HUES64 (cell line): ENCODE measurements around the gene EXOC2.

Experiments used
- H3K27ac ChIP-seq: 2 replicates; pipeline ENCODE4 v1.7.0; 2013; ENCODE audit warnings: low read depth, low read length, inconsistent platforms
- H3K27me3 ChIP-seq: 2 replicates; pipeline ENCODE4 v1.6.1; 2013; ENCODE audit warnings: mild to moderate bottlenecking, low read length; ENCODE audit not compliant: insufficient read depth
- H3K36me3 ChIP-seq: 2 replicates; pipeline ENCODE4 v1.6.1; 2013; ENCODE audit warnings: mild to moderate bottlenecking, low read length; ENCODE audit not compliant: insufficient read depth
- H3K4me1 ChIP-seq: 2 replicates; pipeline ENCODE4 v1.6.1; 2013; ENCODE audit warnings: mild to moderate bottlenecking, low read length, moderate library complexity; ENCODE audit not compliant: insufficient read depth
- H3K4me3 ChIP-seq: 2 replicates; pipeline ENCODE4 v1.5.1; 2013; ENCODE audit warnings: mild to moderate bottlenecking, low read length, moderate library complexity
- H3K9ac ChIP-seq: 2 replicates; pipeline ENCODE4 v1.6.1; 2013; ENCODE audit warnings: mild to moderate bottlenecking, low read depth, low read length
- H3K9me3 ChIP-seq: 2 replicates; pipeline ENCODE4 v1.6.1; 2013; ENCODE audit warnings: low read depth, low read length; ENCODE audit not compliant: insufficient read depth
- WGBS: fragments of 150-250, 120-280 bp; methylation state at CpG from one replicate; pipeline ENCODE4 v1.1.7; 2013; ENCODE audit warnings: missing lambda C conversion rate; 5-methylcytosine and 5-hydroxymethylcytosine counted together

The EXOC2 gene

DNA sequence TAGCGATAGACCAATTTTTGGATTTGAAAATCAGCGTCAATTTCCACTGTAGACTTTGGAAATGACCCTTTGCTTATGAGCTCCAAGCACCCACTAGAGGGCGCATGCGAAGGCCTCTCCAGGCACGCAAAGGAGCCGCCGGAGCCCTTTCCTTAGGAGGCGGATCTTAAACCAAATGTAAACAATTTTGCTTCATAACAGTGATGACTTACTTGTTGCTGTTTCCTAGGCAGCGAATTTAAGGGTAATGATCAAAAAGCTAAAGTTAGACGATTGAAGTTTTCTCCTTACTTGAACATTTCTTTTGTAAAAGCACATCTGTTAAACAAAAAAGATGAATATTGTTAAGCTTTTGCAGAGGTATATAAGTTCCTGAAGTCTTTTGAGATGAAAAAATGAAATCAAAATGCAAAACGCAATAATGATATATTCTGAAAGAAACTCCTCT is 29.2 kb upstream of the EXOC2 start:
- no peaks in the 10 kb centered on the region for H3K36me3 ChIP-seq

DNA sequence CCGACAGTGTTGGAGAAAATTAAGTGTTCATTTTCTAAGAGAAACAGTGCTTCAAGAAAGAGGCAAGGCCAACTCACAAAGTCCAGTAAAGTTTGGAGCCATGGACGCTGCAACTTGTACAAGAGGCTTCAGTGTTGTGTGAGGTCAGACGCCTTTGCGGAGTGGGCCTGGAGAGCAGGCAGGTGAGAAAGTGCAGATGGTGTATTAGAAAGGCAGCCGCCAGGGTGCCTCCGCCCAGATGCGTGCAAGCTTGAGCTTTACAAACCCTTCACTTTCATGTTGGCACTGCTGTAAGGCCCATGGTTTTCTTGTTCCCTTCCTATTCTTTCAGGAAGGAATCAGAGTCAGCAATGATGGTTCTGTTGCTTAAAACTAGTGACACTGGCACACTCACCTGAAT is 25.4 kb upstream of the EXOC2 start:
- no peak overlapping the region for H3K27ac ChIP-seq
- H3K4me1 ChIP-seq, result no peaks in the 10 kb centered on the region
- no peak overlapping the region for H3K4me3 ChIP-seq
- H3K36me3 ChIP-seq, result no peaks in the 10 kb centered on the region
- no peaks in the 10 kb centered on the region for H3K9me3 ChIP-seq
- WGBS, result 83% methylated on average over 7 of the region's 7 CpGs
- H3K27me3 ChIP-seq, result no peaks in the 10 kb centered on the region
- no peak overlapping the region for H3K9ac ChIP-seq

More for the DNA sequence above, 29.2 kb upstream of the EXOC2 start:
- no peak overlapping the region for H3K27ac ChIP-seq
- H3K4me1 ChIP-seq, result no peaks in the 10 kb centered on the region
- H3K4me3 ChIP-seq, result no peak overlapping the region
- H3K27me3 ChIP-seq, result no peaks in the 10 kb centered on the region
- H3K9ac ChIP-seq, result no peak overlapping the region
- H3K9me3 ChIP-seq, result no peaks in the 10 kb centered on the region
- WGBS, result 10% methylated on average over 10 of the region's 11 CpGs

DNA sequence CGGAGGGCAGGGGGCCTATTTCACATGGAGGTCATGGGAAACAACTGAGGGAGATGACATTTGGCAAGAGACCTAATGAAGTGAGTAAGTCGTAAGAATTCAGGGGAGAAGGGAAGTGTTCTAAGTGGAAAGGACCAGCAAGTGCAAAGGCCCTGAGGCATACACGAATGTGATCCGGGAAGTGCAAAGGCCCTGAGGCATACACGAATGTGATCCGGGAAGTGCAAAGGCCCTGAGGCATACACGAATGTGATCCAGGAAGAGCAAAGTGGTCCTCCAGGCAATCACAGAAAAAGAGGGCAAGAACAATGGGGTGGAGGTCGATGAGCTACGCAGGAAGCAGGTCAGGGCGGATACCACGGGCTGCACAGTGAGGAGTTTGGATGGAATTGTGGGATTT is 24.2 kb upstream of the EXOC2 start:
- H3K36me3 ChIP-seq, result no peaks in the 10 kb centered on the region
- H3K9ac ChIP-seq, result no peak overlapping the region
- H3K4me1 ChIP-seq, result no peaks in the 10 kb centered on the region
- no peak overlapping the region for H3K27ac ChIP-seq
- 95% methylated on average over 11 of the region's 11 CpGs for WGBS
- no peaks in the 10 kb centered on the region for H3K27me3 ChIP-seq
- no peak overlapping the region for H3K4me3 ChIP-seq
- H3K9me3 ChIP-seq, result no peaks in the 10 kb centered on the region

DNA sequence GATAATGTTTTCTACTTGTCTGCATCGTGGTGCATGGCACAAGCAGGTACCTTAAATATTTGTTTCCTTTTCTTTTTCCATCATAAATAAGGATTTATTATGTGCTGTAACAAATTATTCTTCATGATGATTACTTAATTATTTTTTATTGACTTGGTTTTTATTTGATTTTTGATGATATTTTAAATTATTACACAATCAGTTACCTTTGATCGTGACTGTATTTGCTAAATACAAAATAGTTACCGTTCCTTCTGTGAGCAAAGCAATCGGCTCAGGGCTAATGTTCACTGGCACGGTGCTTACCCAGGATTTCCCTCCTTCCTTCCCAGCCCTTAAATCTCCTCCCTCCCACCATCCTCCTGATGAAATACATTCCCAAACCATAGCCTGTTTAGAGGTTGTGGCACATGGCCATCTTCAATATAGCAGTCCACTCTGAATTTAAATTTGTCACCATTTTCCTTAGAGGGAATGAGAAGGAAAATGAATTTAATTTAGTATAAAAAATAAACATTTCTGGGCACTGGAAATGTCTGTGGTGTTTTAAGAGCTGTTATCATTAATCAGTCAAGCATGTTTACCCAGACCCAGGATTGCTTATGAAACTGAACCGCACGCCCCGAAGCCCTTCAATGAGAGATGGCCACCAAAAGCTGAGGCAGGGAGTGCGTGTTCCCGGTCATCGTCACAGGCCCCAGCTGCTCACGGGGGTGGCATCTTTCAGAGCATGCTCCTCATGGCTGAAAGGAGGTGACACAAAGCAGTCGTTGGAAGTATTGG is 23.0 kb upstream of the EXOC2 start:
- peaks cover 10% of the 10 kb centered on the region; the same call in 1 of the 2 replicates for H3K4me1 ChIP-seq
- H3K36me3 ChIP-seq, result no peaks in the 10 kb centered on the region
- no peak overlapping the region for H3K4me3 ChIP-seq
- no peak overlapping the region for H3K9ac ChIP-seq
- peaks cover 10% of the 10 kb centered on the region for H3K27me3 ChIP-seq
- H3K9me3 ChIP-seq, result no peaks in the 10 kb centered on the region
- WGBS, result 91% methylated on average over 12 of the region's 13 CpGs
- H3K27ac ChIP-seq, result no peak overlapping the region

DNA sequence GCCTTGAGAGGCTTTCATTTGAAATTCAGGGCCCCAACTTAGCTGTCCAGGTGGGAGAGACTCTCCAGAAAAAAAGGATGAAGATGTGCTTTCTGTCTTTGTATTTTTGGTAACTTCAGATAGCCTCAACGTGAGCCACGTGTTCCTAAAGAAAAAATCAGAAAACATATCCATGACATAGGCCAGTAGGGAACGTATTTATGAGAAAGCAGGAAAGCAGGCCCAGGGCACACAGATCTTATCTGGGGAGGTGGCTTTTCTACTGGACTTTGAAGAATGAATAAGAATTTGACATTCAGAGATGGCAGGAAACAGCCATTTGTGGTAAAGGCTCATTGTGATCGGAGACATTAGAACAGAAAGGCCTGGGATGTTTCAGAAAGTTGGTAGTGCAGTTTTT is 21.2 kb upstream of the EXOC2 start:
- Histone ChIP-seq H3K4me3 (no peak overlapping the region), H3K4me1 (peaks cover 13% of the 10 kb centered on the region; the same call in 1 of the 2 replicates), H3K27ac (no peak overlapping the region), H3K36me3 (no peaks in the 10 kb centered on the region), H3K9me3 (no peaks in the 10 kb centered on the region), H3K9ac (no peak overlapping the region), H3K27me3 (peaks cover 26% of the 10 kb centered on the region)
- 87% methylated on average over 4 of the region's 4 CpGs for WGBS

DNA sequence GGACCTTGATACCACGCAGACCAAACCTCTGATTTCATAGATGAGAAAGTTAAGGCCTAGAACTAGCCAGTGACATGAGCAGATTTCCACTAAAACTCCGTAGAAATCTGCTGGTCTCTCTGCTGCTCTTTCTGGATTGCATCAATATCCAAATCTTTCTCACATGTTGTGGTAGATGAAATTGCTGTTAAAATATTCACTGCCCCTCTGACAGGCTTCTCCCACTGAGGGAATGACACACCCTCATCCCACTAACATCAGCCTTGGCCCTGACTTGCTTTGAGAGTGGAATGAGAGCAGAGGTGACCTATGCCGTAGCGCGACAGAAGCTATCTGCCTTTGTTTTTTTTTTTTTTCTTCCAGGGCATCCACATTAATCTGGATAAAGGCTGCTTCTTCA is 20.4 kb upstream of the EXOC2 start:
- Histone ChIP-seq H3K4me3 (no peak overlapping the region), H3K27me3 (peaks cover 26% of the 10 kb centered on the region), H3K9ac (no peak overlapping the region), H3K36me3 (no peaks in the 10 kb centered on the region), H3K4me1 (peaks cover 13% of the 10 kb centered on the region; the same call in 1 of the 2 replicates), H3K27ac (no peak overlapping the region), H3K9me3 (no peaks in the 10 kb centered on the region)
- 96% methylated on average over 5 of the region's 5 CpGs for WGBS

DNA sequence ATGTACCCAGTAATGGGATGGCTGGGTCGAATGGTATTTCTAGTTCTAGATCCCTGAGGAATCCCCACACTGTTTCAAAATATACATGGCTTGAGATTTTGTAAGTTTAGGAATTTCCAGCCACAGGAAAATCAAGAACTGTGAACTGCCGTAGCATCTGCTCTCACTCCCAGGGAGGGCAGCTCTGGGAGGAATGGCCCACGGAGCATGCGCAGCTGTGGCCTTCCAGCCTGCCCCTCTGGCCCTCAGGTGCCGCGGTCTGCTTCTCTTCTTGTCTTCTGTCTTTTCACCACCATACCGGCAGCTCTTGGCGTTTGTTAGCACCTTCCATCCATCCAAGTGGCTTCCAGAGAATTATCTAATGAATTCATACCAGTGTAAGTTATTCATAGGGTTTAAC is 19.9 kb upstream of the EXOC2 start:
- H3K9ac ChIP-seq, result no peak overlapping the region
- no peak overlapping the region for H3K4me3 ChIP-seq
- H3K27ac ChIP-seq, result no peak overlapping the region
- 96% methylated on average over 8 of the region's 8 CpGs for WGBS
- peaks cover 18% of the 10 kb centered on the region for H3K4me1 ChIP-seq
- peaks cover 26% of the 10 kb centered on the region for H3K27me3 ChIP-seq
- no peaks in the 10 kb centered on the region for H3K9me3 ChIP-seq
- no peaks in the 10 kb centered on the region for H3K36me3 ChIP-seq

DNA sequence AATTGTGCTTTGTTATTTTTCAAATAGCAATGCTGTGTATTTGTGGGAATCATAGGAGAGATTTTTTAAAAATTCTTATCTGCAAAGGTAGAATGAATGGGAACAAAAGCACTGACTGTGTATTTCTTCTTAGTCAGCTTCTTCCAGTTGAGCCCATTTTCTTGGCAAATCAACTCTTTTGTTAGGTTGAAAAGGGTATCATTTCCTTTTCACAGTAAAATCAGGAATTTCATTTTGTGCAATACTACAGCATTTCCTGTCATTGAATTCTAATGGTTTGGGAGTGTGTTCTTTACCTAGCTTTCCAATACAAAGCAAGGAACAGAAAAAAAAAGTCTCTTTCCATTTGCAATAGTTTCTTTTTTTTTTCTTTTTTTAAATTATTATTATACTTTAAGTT is 19.0 kb upstream of the EXOC2 start:
- Histone ChIP-seq H3K4me3 (no peak overlapping the region), H3K27ac (no peak overlapping the region), H3K9me3 (no peaks in the 10 kb centered on the region), H3K27me3 (peaks cover 26% of the 10 kb centered on the region), H3K4me1 (peaks cover 23% of the 10 kb centered on the region), H3K9ac (no peak overlapping the region), H3K36me3 (no peaks in the 10 kb centered on the region)

DNA sequence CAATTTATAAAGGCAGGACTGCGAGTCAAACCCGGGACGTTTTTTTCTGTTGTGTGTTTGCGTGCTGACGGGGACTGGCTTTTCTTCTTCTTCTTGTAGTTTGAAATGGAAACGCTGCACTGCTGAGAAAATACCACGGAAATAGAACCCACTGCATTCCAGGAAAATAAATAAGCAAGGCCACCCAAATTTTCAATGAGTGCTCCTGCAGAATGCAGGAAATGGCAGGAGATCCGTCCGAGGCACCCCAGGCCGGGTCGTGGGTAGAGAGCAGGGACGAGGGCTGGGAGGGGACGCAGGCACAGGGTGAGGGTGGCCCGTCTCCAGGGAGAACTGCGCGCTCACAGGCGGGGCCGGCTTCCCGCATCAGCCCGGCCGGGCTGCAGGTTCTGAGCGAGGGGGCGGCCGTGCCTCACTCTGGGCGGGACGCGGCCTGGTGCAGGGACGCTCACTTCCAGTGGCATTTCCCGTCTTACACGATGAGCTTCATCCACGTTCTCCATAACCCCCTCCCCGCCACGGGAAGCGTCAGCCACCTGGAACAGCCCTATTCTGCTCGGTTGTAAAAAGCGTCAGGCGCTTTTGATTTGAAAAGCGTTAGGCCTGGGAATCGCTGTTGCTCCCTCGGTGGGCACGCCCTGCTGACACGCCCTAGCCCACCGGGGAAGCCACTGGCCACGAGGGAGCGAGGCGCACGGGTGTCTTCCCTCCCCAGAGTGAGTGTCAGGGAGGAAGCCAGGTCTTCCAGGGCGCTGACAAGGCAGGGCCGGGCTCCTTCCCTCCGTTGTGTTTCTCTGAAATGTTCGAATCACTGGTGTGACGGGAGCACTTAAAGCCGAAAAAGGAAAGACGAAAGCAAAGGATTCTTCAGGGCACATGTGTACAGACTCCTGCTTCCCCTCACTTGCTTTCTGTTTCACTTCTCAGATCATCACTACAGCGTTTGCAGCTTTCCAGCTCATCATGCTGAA is 17.9 kb upstream of the EXOC2 start:
- H3K4me3 ChIP-seq, result peak overlapping the region; percentile 66
- 4% methylated on average over 55 of the region's 55 CpGs for WGBS
- H3K27me3 ChIP-seq, result peaks cover 26% of the 10 kb centered on the region
- H3K4me1 ChIP-seq, result peaks cover 23% of the 10 kb centered on the region
- no peaks in the 10 kb centered on the region for H3K9me3 ChIP-seq
- no peaks in the 10 kb centered on the region for H3K36me3 ChIP-seq
- no peak overlapping the region for H3K27ac ChIP-seq
- peak overlapping the region; percentile 55 for H3K9ac ChIP-seq

DNA sequence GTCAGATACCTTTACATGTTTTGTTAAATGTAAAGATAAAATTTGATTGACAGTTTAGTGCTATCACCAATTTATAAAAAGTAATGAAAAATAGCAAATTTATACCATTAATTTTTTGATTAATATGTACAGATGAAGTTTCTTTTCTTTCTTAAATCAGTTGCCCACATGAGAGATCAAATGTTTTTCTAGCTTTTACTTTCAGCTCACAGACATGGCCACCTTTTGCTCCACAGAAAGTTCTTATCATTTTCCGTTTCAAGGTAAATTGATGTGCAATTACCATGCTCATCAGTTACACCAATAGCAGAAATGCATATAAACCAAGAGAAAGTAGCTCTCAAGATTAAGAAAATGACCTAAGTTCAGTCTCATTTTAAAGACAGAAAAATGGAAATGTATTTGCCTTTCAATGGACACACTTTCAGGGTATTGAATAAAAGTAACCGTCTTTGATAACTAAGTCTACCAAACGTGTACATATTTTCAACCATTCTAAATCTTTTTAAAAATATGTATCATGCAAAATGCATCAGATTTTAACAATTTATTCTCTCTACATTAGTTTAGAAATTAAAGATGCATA is 16.6 kb upstream of the EXOC2 start:
- no peaks in the 10 kb centered on the region for H3K36me3 ChIP-seq
- H3K27ac ChIP-seq, result no peak overlapping the region
- no peak overlapping the region for H3K9ac ChIP-seq
- peaks cover 23% of the 10 kb centered on the region for H3K4me1 ChIP-seq
- 79% methylated on average over 3 of the region's 3 CpGs for WGBS
- peaks cover 26% of the 10 kb centered on the region for H3K27me3 ChIP-seq
- no peaks in the 10 kb centered on the region for H3K9me3 ChIP-seq
- no peak overlapping the region for H3K4me3 ChIP-seq

DNA sequence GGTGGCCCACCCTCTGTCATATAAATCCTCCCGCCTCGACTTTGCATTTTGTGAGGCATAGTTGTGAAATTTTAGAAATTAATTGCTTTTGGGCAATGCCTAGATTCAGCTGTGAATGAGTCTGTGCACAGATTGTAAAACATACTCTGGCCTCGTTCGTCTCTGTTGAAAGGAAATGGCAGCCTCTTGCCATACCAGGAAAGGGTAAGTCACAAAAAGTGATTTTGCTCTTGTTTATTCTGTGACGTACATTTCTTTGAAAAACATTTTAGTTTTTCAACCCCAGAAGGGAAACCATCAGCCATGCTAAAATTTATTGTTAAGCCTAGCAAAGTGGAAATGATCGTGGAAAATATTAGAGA is 15.3 kb upstream of the EXOC2 start:
- H3K27ac ChIP-seq, result no peak overlapping the region
- H3K36me3 ChIP-seq, result no peaks in the 10 kb centered on the region
- H3K4me1 ChIP-seq, result peaks cover 23% of the 10 kb centered on the region
- 55% methylated on average over 5 of the region's 6 CpGs for WGBS
- H3K27me3 ChIP-seq, result peaks cover 26% of the 10 kb centered on the region
- no peak overlapping the region for H3K4me3 ChIP-seq
- H3K9ac ChIP-seq, result no peak overlapping the region
- no peaks in the 10 kb centered on the region for H3K9me3 ChIP-seq
